ENCODE data around the gene EHBP1.

EHBP1 gene

DNA sequence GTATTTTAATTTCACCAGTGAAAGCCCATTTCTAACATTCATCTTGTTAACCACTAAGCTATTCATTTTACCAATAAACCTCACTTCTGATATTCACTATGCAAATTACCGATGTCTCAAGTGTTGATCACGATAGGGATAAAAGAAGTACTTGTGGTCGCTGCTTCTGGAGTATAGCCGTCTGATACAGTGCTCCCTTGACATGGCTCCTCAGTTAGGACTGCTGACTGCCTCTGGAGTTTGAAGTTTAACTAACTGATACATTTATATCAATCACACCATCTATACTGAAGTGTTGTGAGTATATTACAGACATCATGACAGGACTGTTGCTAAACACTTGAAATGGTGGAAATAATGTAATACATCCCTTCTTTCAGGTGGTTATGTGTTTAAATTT is 95.6 kb downstream of the EHBP1 start:
- no peak overlapping the region for H3K9ac ChIP-seq
- no peak overlapping the region for H3K4me2 ChIP-seq (ENCODE audit: low read length)
- TF ChIP-seq CTCF (IDR thresholded peaks at IDR 0.05): no peak
- H2AFZ ChIP-seq: no peak overlapping the region
- peaks cover 6% of the 10 kb centered on the region for H3K79me2 ChIP-seq
- no peak overlapping the region for H3K27ac ChIP-seq
- H3K4me1 ChIP-seq: no peaks in the 10 kb centered on the region
- H3K36me3 ChIP-seq (ENCODE audit: control insufficient read depth, insufficient read depth, low read length): no peaks in the 10 kb centered on the region
- H3K27me3 ChIP-seq (ENCODE audit: control insufficient read depth, insufficient read depth, low read length): no peaks in the 10 kb centered on the region
- H3K4me3 ChIP-seq (ENCODE audit: low read depth, low read length): no peak overlapping the region
- no peaks in the 10 kb centered on the region for H3K9me3 ChIP-seq (ENCODE audit: control insufficient read depth, low read length)

GRCh38 chr2:62801814-62802523 is 96.5 kb downstream of the EHBP1 start:
- Histone ChIP-seq H3K9me3 (ENCODE audit: control insufficient read depth, low read length) (no peaks in the 10 kb centered on the region), H3K79me2 (peaks cover 4% of the 10 kb centered on the region), H3K27ac (no peak overlapping the region), H3K4me1 (no peaks in the 10 kb centered on the region), H3K4me2 (ENCODE audit: low read length) (no peak overlapping the region), H3K27me3 (ENCODE audit: control insufficient read depth, insufficient read depth, low read length) (no peaks in the 10 kb centered on the region), H3K9ac (no peak overlapping the region), H3K4me3 (ENCODE audit: low read depth, low read length) (no peak overlapping the region), H3K36me3 (ENCODE audit: control insufficient read depth, insufficient read depth, low read length) (no peaks in the 10 kb centered on the region), H2AFZ (no peak overlapping the region)
- TF ChIP-seq CTCF (IDR thresholded peaks at IDR 0.05): no peak

DNA sequence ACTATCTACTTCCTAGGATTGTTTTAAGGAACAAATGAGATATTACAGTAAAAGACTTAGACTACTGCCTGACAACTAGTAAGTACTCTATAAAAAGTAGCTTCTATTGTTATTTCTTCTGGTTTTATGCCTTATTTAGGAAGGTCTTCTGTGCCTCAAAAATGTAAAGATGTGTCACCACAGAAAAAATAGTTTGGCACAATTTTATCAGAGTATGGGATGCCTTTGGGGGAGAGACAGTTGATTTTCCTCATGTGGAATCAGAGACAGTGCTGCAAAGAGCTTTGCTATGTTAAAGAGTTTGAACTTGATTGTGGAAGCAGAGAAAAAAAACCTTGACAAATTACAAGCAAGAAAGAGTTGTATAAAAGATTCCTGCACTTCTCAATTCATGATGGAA is 98.4 kb downstream of the EHBP1 start:
- no peaks in the 10 kb centered on the region for H3K4me1 ChIP-seq
- H3K4me2 ChIP-seq (ENCODE audit: low read length): no peak overlapping the region
- no peaks in the 10 kb centered on the region for H3K36me3 ChIP-seq (ENCODE audit: control insufficient read depth, insufficient read depth, low read length)
- H2AFZ ChIP-seq: no peak overlapping the region
- H3K4me3 ChIP-seq (ENCODE audit: low read depth, low read length): no peak overlapping the region
- H3K27me3 ChIP-seq (ENCODE audit: control insufficient read depth, insufficient read depth, low read length): no peaks in the 10 kb centered on the region
- no peaks in the 10 kb centered on the region for H3K9me3 ChIP-seq (ENCODE audit: control insufficient read depth, low read length)
- no peak overlapping the region for H3K27ac ChIP-seq
- no peak overlapping the region for H3K9ac ChIP-seq
- peaks cover 3% of the 10 kb centered on the region for H3K79me2 ChIP-seq
- TF ChIP-seq CTCF (IDR thresholded peaks at IDR 0.05): no peak

DNA sequence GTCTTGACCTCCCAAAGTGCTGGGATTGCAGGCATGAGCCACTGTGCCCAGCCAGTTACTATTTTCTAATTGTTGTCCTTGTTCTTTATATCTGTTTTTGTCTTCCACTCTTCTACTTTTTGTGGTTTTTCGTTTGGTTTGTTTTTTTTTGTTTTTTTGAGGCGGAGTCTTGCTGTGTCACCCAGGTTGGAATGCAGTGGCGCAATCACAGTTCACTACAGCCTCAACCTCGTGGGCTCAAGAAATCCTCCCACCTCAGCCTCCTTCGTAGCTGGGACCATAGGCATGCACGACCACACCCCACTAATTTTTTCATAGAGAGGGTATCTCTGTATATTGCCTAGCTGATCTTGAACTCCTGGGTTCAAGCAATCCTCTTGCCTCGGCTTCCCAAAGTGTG is 100.7 kb downstream of the EHBP1 start:
- Histone ChIP-seq H3K27ac (no peak overlapping the region), H3K27me3 (ENCODE audit: control insufficient read depth, insufficient read depth, low read length) (no peaks in the 10 kb centered on the region), H3K9me3 (ENCODE audit: control insufficient read depth, low read length) (no peaks in the 10 kb centered on the region), H3K36me3 (ENCODE audit: control insufficient read depth, insufficient read depth, low read length) (no peaks in the 10 kb centered on the region), H3K79me2 (peaks cover 3% of the 10 kb centered on the region), H3K4me2 (ENCODE audit: low read length) (no peak overlapping the region), H3K9ac (no peak overlapping the region), H3K4me1 (no peaks in the 10 kb centered on the region), H2AFZ (no peak overlapping the region), H3K4me3 (ENCODE audit: low read depth, low read length) (no peak overlapping the region)
- no peak for TF ChIP-seq CTCF (IDR thresholded peaks at IDR 0.05)

DNA sequence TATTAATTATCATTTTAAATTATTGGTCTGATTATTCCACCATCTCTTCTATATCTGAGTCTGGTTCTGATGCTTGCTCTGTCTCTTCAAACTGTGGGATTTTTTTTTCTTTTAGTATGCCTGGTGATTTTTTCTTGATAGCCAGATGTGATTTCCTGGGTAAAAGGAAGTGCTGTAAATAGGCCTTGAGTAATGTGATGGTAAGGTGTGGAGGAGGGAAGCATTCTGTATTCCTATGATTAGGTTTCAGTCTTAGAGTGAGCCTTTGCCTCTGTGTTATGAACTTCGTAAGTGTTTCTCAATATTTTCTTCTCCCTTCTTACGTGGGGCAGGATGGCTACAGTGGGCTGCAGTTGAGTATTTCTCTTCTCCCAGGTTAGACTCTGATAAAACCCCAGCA is 103.0 kb downstream of the EHBP1 start:
- no peaks in the 10 kb centered on the region for H3K36me3 ChIP-seq (ENCODE audit: control insufficient read depth, insufficient read depth, low read length)
- H3K4me2 ChIP-seq (ENCODE audit: low read length): no peak overlapping the region
- H3K4me3 ChIP-seq (ENCODE audit: low read depth, low read length): no peak overlapping the region
- no peaks in the 10 kb centered on the region for H3K9me3 ChIP-seq (ENCODE audit: control insufficient read depth, low read length)
- H3K4me1 ChIP-seq: no peaks in the 10 kb centered on the region
- TF ChIP-seq CTCF (IDR thresholded peaks at IDR 0.05): no peak
- H3K27me3 ChIP-seq (ENCODE audit: control insufficient read depth, insufficient read depth, low read length): no peaks in the 10 kb centered on the region
- H3K27ac ChIP-seq: no peak overlapping the region
- H2AFZ ChIP-seq: no peak overlapping the region
- no peak overlapping the region for H3K9ac ChIP-seq
- peaks cover 3% of the 10 kb centered on the region for H3K79me2 ChIP-seq

All from parathyroid adenoma (tissue), 2 donors.